NCI-H226 (cell line): Measurements from ENCODE around the gene ZNF438.
"Not testable (repeated sequence)": the region's sequence is repeated elsewhere in the genome, so short reads cannot be mapped to it uniquely, and the experiment has no call there.

Source experiments
- DNase-seq: peaks from one replicate; pipeline ENCODE4 v3.0.0-alpha.2; 2015

The ZNF438 gene

GRCh38 chr10:30984563-30985328, 46.9 kb downstream of the ZNF438 start:
- no peak for DNase-seq

- not testable (repeated sequence) for DNase-seq
Measured at GRCh38 chr10:30983209-30983608, 48.5 kb downstream of the ZNF438 start.

DNA sequence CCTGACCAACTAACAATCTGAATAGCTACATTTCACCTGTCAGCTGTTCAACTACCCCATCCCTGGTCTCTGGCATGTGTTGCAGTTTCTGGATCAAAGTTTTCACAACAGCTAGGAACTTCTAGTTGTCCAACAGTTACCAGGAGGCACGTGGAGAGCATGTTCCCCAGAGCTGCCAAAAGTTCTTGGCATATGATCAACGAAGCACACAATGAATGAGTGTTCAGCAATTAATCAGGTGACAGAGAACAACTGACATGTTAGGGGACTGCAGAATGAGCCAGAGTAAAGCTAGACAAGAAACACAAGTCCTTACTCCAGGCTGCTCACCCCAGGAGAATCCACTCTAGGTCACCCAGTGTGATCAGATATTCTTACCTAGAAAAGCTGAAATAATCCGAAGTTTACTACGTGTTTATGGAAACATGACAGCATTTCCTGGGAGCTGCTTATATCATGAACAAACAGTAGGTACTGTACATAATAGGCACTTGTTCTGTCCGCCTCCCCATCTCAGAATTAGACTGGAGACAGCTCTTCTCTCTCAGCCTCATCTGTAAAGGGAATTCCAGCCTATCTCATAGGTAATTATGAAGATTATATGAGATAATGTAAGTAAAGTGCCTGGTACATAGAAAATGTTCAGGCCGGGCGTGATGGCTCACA, 50.6 kb downstream of the ZNF438 start:
- no peak for DNase-seq

DNA sequence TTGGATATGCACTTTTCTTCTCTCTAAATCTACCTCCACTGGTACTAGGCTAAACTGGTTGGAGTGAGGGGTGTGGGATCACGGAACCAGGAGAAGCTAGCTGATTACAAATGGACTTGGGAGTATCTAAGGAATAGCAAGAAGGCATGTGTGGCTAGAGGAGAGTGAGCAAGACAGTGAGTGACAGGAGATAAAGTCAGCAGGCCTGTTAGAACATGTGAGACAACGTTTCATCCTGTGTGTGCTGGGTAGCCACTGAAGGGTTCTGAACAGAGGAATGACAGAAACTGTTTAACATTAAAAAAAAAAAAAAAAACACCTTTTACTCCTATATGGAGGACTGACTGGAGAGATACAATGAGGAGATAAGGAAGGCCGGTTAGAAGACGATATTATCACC, 51.7 kb downstream of the ZNF438 start:
- no peak for DNase-seq

- DNase-seq, result no peak
Measured at GRCh38 chr10:30978843-30979242, 52.8 kb downstream of the ZNF438 start.

GRCh38 chr10:30977385-30977784, 54.3 kb downstream of the ZNF438 start:
- no peak for DNase-seq

GRCh38 chr10:30974773-30975415, 56.8 kb downstream of the ZNF438 start:
- DNase-seq, result no peak

DNA sequence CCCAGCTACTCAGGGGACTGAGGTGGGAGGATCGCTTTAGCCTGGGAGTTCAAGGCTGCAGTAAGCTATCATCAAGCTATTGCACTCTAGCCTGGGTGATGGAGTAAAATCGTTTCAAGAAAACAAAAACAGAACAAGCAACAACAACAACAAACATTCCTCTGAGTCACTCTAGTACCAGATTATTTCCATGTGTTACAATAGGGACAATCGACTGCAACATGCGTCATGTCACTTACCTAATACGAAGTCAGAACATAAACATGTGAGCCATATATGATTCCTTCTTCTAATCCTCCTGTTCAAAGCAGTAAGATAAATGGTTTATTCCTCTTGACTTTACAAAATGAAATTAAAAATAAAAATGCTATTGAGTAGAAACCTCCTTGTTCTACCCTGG, 57.3 kb downstream of the ZNF438 start:
- DNase-seq, result no peak

DNA sequence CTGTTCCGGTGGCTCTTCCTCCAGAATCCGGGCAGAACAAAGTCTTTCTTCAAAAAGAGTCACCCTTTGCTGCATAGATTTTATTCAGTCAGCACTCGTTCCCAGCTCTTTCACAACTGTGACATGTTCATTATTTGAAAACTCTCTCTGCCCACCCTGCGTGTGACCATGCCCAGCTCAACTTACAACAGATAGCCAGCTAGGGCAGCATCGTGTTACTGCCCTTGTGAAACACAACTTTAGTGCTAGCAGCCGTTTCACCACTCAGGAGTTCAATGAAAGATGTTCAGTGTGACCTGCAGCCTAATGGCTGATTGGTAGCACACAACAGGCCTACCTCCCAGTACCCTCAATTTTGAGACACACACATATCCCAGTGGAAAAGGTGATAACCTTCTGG, 57.9 kb downstream of the ZNF438 start:
- no peak for DNase-seq

DNA sequence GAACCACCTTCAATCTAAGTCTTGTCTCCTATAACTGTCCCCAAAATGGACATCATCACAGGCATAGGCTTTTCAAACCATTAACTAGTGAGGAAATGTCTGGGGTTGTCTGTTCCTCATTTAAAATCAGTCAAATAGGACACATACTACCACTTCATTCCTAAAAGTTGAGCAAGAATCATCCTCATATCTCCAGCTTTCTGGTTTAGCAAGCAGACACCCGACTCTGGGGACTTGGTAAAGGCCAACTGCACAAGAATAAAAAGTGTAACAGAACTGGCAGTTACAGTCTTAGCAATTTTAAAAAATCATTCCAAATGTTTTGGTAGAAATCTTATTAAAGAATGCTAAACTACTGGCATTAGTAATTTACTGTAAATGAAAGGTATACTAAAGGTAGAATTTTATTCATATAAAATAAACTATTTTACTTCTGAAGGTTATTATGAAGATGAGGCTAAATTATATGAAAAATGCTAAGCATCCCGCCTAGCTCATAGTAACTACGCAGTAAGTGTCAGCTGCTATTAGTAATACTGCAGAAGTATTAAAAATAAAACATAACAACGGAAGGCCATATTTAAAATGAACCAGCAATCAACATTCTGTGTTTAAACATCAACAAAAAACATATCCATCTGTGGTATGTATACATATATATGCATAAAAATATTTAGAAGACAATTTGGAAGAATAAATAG, 60.8 kb downstream of the ZNF438 start:
- DNase-seq, result no peak

DNA sequence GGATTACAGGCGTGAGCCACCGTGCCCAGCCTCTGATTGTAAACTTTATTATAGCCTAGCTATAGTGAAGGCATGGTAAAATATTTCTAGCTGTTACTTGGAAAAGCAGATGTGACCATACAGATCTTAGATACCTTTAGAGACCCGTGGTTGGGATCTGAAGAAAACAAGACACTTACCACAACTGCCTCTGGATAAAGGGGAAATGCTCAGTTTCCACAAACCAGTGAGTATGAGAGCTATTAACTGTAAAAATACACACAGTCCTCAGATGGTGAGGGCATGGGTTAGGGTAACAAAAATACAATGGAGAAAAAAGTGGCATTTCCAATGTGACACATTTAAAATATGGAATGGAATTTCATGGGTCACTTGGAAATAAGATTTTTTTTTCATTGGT, 63.0 kb downstream of the ZNF438 start:
- no peak for DNase-seq

DNA sequence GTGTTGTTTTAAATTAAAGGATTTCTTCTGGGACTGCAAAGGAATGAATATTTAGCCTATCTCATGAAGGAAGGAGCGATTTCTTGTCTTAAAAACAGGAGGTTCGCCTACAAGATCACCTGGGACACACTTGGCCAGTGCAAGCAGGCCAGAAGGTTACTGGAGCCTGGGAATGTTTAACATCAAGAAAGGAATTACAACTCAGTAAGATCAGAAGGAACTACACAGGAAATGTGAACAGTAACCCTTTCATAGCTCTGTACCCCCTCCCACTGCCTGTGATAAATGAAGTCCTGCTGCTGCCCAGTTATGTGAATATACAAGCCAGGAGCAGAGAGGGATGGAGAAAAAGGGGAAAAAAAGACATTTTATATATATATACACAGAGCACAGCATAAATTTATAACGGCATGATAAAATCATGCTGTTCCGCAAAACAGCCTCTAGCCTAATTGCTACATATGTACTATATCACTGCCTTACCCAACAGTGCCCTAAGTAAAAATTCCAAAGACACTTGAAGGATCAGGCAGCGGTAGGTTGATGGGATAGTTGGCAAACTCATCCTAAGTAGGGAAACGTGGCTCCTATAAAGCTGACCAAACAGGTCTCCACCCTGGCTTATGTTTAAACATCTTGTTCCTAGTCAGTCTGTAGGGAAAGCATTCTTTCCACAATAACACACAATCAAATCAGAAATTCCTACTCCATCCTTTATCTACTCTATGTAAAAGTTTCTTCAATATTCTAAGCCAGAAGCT, 63.8 kb downstream of the ZNF438 start:
- DNase-seq, result no peak

- no peak for DNase-seq
Measured at GRCh38 chr10:30963992-30964930, 67.4 kb downstream of the ZNF438 start.

- DNase-seq, result no peak
Measured at GRCh38 chr10:30962522-30962921, 69.1 kb downstream of the ZNF438 start.

- DNase-seq, result no peak
Measured at GRCh38 chr10:30959836-30960210, 71.8 kb downstream of the ZNF438 start.

DNA sequence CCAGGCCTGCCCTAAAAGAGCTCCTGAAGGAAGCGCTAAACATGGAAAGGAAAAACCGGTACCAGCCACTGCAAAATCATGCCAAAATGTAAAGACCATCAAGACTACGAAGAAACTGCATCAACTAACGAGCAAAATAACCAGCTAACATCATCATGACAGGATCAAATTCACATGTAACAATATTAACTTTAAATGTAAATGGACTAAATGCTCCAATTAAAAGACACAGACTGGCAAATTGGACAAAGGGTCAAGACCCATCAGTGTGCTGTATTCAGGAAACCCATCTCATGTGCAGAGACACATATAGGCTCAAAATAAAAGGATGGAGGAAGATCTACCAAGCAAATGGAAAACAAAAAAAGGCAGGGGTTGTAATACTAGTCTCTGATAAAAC, 82.4 kb downstream of the ZNF438 start:
- not testable (repeated sequence) for DNase-seq

GRCh38 chr10:30944005-30944404, 87.7 kb downstream of the ZNF438 start:
- no peak for DNase-seq

- DNase-seq, result no peak
Measured at GRCh38 chr10:30943451-30943850, 88.2 kb downstream of the ZNF438 start.

DNA sequence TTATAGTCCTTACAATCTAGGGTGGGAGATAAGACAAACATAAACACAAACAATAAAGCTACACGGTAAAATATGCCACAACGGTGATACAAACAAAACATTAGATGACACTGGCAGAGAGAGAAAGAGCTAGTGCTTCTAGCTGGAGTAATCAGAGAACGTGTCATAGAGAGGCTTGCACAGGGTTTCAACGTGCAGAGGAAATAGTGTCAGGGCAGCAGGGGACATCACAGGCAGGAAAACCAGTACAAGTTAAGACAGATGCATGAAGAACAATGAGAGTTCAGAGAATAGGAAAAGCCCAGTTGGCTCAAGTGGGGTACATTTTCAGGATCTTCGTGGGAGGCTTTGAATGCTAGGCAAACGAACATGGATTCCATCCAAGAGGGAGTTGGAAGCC, 91.4 kb downstream of the ZNF438 start:
- DNase-seq, result no peak

DNA sequence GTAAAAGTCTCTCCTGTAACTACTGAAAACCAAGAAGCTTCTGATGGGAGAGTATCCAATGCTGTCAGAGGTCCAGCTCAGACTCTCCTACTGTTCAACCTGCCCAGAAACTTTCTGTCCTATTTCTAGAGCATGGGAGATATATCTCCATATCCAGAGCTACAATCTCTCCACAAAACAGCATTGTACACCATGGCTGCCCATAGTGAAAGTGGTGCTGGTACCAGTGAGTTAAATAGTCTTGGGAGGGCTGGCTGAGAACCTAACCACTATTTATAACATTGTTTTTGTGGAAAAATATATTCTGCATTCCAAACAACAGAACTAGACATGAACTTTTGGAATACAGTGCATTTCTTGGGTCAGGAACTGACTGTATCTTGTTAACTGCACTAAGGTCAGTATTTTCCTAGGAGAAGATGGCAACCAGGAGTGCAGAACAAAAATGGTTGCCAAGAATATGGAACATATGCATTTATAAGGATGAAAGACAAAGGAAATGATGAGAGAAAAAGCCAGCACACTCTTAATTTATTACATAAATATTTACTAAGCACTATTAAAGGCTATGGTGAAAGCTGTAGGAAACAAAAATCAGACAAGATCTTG, 91.9 kb downstream of the ZNF438 start:
- no peak for DNase-seq

GRCh38 chr10:30935078-30935477, 96.6 kb downstream of the ZNF438 start:
- no peak for DNase-seq
